ENCODE measurements around the gene ADAMTS13. TPM values are rescaled to one million over a fixed set of nuclear protein-coding genes. Genes with fewer than 3 reads are reported as not detected.

ADAMTS13 gene
- total and polyA plus RNA-seq, 9 of the 15 experiments (the other 6 are each of a cell fraction or from before 2014, with no cell fraction given), result 0.03 to 0.20 (median 0.04) TPM; not detected in 4

- CTCF ChIA-PET (ENCODE audit: low intra/inter-chr PET ratio), result no interaction called here
- H3K4me2 ChIP-seq (ENCODE audit: insufficient read depth, low read length), result no peak overlapping the region
- no peak overlapping the region for H2AFZ ChIP-seq (ENCODE audit: low read depth, low read length)
- no peaks in the 10 kb centered on the region for H3K9me1 ChIP-seq (ENCODE audit: control insufficient read depth, insufficient read depth, low read length)
- H3K27ac ChIP-seq (ENCODE audit: extremely low read depth, low read depth, low read length), result no peak overlapping the region
- ATAC-seq, result no peak
- peaks cover 20 to 21% of the 10 kb centered on the region in 2 experiments for H3K4me1 ChIP-seq (replicated peaks in 1 of 2; ENCODE audit: control insufficient read depth in 2 of 2, insufficient read depth in 2 of 2, low read length in 2 of 2)
- H3K9me3 ChIP-seq (replicated peaks; ENCODE audit: control insufficient read depth, insufficient read depth, low read depth, low read length), result no peaks in the 10 kb centered on the region
- POLR2A ChIA-PET, result no interaction called here
- WGBS (ENCODE audit: insufficient coverage, low coverage, missing lambda C conversion rate), result 27% methylated on average over 1 of the region's 1 CpG
- no peak for FAIRE-seq
- 0 out of 2 replicates have a peak, but pooled peaks cover 4% of the 10 kb centered on the region for H4K20me1 ChIP-seq (replicated peaks; ENCODE audit: control insufficient read depth, insufficient read depth, low read length)
- no TSS peak for BruUV-seq (replicated peaks)
- in situ Hi-C loops (cut with MboI), result no loop called here
- peaks cover 6 to 29% of the 10 kb centered on the region in 2 experiments; a peak in 4 of 5 replicates for H3K27me3 ChIP-seq (ENCODE audit: control insufficient read depth in 2 of 2, insufficient read depth in 2 of 2, low read length in 2 of 2)
- no peak for DNase-seq (ENCODE audit: extremely low read depth in 1 of 4, low spot score in 3 of 4)
- no peaks in the 10 kb centered on the region for H3K36me3 ChIP-seq (ENCODE audit: control insufficient read depth, insufficient read depth, low read length)
- TF ChIP-seq THAP12 (CRISPR knock-in tag; IDR thresholded peaks at IDR 0.05) (no peak), EHMT2 (IDR thresholded peaks at IDR 0.05) (no peak), TRIM28 (IDR thresholded peaks at IDR 0.05) (peak; percentile 85), ZNF280A (IDR thresholded peaks at IDR 0.05; ENCODE audit: low read depth, partially characterized antibody) (peak; percentile 85), ZNF41 (CRISPR knock-in tag; conservative IDR thresholded peaks at IDR 0.05) (peak; percentile 98), MEF2D (tag; conservative IDR thresholded peaks at IDR 0.05; ENCODE audit: low read depth) (peak; percentile 80), ZFP30 (CRISPR knock-in tag; IDR thresholded peaks at IDR 0.05; ENCODE audit: borderline replicate concordance) (peak; percentile 74; the same call in 1 of the 2 replicates), TRIM24 (IDR thresholded peaks at IDR 0.05) (peak in 1 of 2 experiments; percentile 43; a peak in 1 of 4 replicates), AFF1 (IDR thresholded peaks at IDR 0.05; ENCODE audit: low read depth in 1 of 2, partially characterized antibody in 2 of 2) (peak in 1 of 2 experiments; percentile 95), CBX3 (IDR thresholded peaks at IDR 0.05; ENCODE audit: borderline replicate concordance in 1 of 2, low read length in 2 of 2) (peak in 1 of 2 experiments; percentile 84; a peak in 2 of 3 replicates), ZBTB1 (CRISPR knock-in tag; IDR thresholded peaks at IDR 0.05; ENCODE audit: borderline replicate concordance, low read depth) (no peak), MEF2A (IDR thresholded peaks at IDR 0.05; ENCODE audit: control insufficient read depth, low read depth, low read length) (peak; percentile 86), ZBTB5 (IDR thresholded peaks at IDR 0.05) (no peak)
- intact Hi-C loops (cut with micrococcal nuclease), result no loop called here
- no peaks in the 10 kb centered on the region for H3K79me2 ChIP-seq (ENCODE audit: control insufficient read depth, insufficient read depth, low read length)
- no peak overlapping the region for H3K9ac ChIP-seq (ENCODE audit: insufficient read depth in 1 of 2, low read depth in 2 of 2, low read length in 2 of 2)
- no peak overlapping the region for H3K4me3 ChIP-seq
These were observed 79.9 kb downstream of the ADAMTS13 start for GRCh38 chr9:133502112-133502511.
